HG03432 (cell line): Measurements from ENCODE around the gene SPATA13.

Experiments used
- ATAC-seq: cut with Tn5 transposase; IDR thresholded peaks from one replicate; pipeline ENCODE4 v1.9.1; 2021; ENCODE audit warnings: mild to moderate bottlenecking, moderate library complexity; ENCODE audit not compliant: unreplicated experiment

SPATA13 gene

GRCh38 chr13:24218338-24218737 lies 57.8 kb downstream of the SPATA13 start:
- no peak for ATAC-seq

GRCh38 chr13:24218977-24219376 lies 58.5 kb downstream of the SPATA13 start:
- no peak for ATAC-seq

GRCh38 chr13:24220086-24220703 lies 59.7 kb downstream of the SPATA13 start:
- ATAC-seq, result peak; percentile 44

GRCh38 chr13:24221007-24221406 lies 60.5 kb downstream of the SPATA13 start:
- ATAC-seq, result no peak

GRCh38 chr13:24222756-24223155 lies 62.2 kb downstream of the SPATA13 start:
- no peak for ATAC-seq

GRCh38 chr13:24223341-24224231 lies 63.1 kb downstream of the SPATA13 start:
- ATAC-seq, result peak; percentile 46

GRCh38 chr13:24224232-24224680 lies 63.7 kb downstream of the SPATA13 start:
- peak; percentile 14 for ATAC-seq

GRCh38 chr13:24225062-24225461 lies 64.5 kb downstream of the SPATA13 start:
- ATAC-seq, result no peak

- no peak for ATAC-seq
These were observed 65.4 kb downstream of the SPATA13 start for GRCh38 chr13:24225930-24226329.

- ATAC-seq, result no peak
These were observed 66.2 kb downstream of the SPATA13 start for GRCh38 chr13:24226762-24227161.

GRCh38 chr13:24228852-24229458 lies 68.4 kb downstream of the SPATA13 start:
- no peak for ATAC-seq

- no peak for ATAC-seq
These were observed 70.0 kb downstream of the SPATA13 start for GRCh38 chr13:24230428-24231072.

GRCh38 chr13:24231377-24231776 lies 70.9 kb downstream of the SPATA13 start:
- no peak for ATAC-seq

- ATAC-seq, result no peak
These were observed 71.5 kb downstream of the SPATA13 start for GRCh38 chr13:24232037-24232436.

- ATAC-seq, result no peak
These were observed 72.0 kb downstream of the SPATA13 start for GRCh38 chr13:24232474-24232873.

GRCh38 chr13:24233351-24233901 lies 72.9 kb downstream of the SPATA13 start:
- ATAC-seq, result no peak

- ATAC-seq, result no peak
These were observed 73.8 kb downstream of the SPATA13 start for GRCh38 chr13:24234200-24234915.

- no peak for ATAC-seq
These were observed 76.8 kb downstream of the SPATA13 start for GRCh38 chr13:24237356-24237755.

- ATAC-seq, result no peak
These were observed 80.8 kb downstream of the SPATA13 start for GRCh38 chr13:24241336-24241735.

- no peak for ATAC-seq
These were observed 81.6 kb downstream of the SPATA13 start for GRCh38 chr13:24242100-24242499.
